Left renal pelvis (tissue), 4 donors: ENCODE results near the gene RNF227. TPM values are rescaled to one million over a fixed set of nuclear protein-coding genes. Genes with fewer than 3 reads are reported as not detected.

Experiments
- DNase-seq, 4 donors: peaks; one replicate each; pipeline ENCODE4 v3.0.0-alpha.2; 2013; ENCODE audit warnings: low read depth in 4 of 4, low spot score in 3 of 4
- polyA plus RNA-seq, 4 donors: library from polyadenylated mRNA; unstranded; fragments of 120-200 nt; gene quantifications; one replicate each; pipeline ENCODE4 v1.2.1, GENCODE V29; 2013; ENCODE audit not compliant: insufficient read length in 4 of 4

Gene RNF227
- polyA plus RNA-seq, 4 donors, result 3.9 to 6.4 (median 4.9) TPM

DNA sequence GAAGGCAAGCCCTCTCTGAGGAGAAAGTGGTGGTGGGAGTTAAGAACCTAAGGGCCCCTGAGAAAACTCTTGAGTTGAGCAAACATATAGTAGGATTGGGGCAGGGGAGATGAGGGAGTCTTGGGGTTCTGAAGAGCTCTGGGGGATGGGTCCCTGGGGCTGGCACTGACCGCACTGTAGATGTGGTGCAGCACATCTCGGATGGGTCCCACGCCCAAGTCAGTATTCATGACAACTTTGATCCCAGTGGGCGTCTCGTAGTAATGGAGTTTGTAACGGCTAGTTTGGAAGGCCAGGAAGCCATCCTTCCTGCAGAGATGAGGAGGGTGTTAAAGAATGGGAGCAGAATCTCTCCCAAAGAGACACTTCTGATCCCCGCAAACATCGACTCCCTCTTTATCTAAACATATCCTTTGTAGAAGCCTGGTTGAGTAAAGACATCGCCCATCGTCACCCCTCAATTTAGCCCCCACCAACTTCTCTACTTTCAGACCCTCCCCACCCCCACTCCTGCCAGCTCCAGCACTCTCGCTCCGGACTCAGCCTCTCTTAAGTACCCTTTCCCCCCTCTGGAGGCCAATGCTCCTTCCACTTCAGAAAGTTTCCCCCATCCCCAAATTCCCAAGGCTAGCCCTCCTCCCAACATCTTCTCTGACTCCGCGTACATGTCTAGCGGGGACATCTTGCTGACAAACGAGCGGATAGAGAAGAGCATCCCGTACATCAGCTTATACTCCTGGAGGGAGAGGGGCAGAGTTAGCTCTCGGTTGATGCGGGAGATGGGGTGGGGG, 14.9 kb upstream of the RNF227 start:
- no peak for DNase-seq

DNA sequence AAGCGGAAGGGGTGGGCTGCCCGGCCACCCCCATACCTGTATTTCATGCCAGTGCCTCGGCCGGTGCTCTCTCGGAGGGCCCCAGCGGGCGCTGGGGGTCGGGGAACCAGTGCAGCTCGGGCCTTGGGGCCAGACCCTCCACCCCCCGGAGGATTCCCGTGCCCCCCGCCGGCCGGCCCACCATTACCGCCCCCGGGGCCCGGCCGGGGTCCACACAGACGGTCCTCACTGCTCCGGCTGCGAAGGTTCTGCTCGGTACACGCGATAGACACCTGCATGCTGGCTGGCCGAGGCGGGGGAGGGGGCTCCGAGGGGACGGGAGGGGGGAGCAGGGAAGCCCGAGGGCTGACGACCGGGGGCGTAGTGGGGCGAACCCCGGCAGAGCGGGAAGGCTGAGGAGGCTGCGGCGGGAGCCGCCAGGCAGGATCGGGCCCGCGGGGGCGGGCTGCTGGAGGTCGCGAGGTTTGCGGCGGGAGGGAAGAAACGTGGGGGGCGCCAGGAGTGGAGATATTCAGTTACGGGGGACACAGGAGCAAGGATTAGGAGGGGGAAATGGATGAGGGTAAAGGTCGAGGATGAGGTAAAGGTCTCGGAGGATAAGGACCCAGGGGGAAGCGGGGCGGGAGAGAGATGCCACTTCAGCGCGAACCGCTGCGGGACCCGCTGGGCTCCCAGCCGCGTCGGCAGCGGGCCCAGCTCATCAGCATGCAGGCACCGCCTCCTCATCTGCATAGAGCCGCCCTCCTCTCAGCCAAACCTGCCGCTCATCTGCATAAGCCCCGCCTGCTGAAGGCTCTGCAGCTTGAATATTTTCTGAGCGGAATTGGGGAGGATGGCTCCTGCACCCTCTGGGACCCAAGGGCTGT, 13.3 kb upstream of the RNF227 start, which contains the start of gene KCNAB3:
KCNAB3 (minus strand) TSS at position 699 of the 866 bp plus-strand sequence; CDS start at position 278, 421 bp downstream.
- DNase-seq, result peak in 1 of 4 donors; percentile 53

GRCh38 chr17:7927596-7927995, 11.5 kb upstream of the RNF227 start:
- no peak for DNase-seq

DNA sequence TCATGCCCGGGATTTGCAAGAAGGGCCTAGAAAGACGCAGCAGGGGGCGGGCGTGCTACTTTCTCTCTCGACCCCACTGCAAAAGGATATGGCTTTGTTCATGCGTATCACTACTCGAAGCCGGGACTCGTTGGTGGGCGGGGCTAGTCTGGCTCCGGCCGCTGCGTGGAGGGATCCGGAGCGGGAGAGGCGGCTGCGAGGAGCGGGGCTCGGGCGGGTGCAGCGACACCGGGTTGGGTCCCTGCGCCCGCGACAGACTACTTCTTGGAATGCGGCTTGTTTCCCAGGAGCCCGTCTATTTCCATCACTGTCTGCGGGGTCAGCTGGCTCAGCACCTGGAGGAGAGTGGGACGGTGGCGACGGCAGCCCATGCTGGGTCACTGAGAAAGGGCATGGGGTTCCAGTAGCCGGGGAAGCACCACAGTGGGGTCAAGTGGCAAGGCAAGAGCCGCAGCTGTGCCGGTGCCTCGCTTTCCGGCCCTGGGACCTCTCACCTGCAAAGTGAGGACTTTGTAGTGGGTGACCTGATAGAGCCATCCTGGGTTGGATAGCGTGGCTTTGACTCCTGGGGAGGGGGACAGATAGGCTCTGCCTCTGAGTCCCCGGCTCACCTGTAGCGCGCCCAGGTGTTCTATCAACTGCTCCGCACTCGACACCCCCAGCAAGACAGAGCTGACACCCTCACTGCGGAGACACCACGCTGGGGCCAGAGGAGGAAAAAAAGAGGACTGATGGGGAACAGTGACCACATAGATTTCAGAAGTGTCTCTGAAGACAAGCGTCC, 6.9 kb upstream of the RNF227 start:
- peak; percentile 73 to 83 (median 78) for DNase-seq

GRCh38 chr17:7922269-7922844, 6.3 kb upstream of the RNF227 start:
- no peak for DNase-seq

- DNase-seq, result no peak
Observed at GRCh38 chr17:7916808-7917207, 719 bp upstream of the RNF227 start.

- no peak for DNase-seq
Observed at GRCh38 chr17:7916385-7916682, 245 bp upstream of the RNF227 start.

DNA sequence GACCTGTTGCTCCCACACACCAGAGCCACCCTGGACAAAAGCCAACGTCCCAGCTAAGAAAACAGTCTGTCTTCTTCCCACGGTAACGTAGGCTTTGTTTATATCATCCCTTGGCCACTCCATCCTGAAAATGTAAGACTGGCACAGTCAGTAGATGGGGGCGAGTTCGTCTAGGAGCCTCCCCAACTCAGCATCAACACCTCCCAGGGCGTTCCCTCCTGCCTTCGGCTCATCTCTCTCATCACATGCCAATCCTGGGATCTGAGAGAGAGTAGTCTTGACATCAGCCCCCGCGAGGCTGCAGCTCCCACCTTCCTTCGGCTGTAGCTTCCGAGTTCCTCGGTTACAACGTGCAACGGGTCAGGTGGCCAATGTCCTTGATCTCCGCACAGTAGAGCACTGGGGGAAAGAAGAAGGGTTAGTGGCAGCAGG, 894 bp downstream of the RNF227 start:
- DNase-seq, result no peak

GRCh38 chr17:7912927-7913524, 3.1 kb downstream of the RNF227 start:
- DNase-seq, result no peak

DNA sequence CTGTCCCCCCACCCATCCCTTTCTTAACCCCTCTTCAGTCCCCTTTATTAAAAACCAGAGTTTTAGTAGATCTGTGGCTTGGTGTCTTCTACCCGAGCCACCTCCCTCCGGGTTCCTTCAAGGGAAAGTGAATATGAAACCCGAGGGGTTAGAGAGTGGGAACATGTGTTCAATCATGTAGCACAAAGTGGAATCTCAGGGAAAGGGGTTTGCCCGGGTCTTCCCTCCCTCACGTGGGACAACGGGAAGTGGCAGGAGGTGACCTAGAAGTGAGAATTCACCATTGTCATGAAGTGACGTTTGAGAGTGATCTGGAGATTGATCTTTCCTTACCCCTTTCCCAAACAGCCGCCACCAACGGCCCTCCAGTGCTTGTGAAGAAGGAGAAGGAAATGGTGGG, 5.0 kb downstream of the RNF227 start:
- no peak for DNase-seq

DNA sequence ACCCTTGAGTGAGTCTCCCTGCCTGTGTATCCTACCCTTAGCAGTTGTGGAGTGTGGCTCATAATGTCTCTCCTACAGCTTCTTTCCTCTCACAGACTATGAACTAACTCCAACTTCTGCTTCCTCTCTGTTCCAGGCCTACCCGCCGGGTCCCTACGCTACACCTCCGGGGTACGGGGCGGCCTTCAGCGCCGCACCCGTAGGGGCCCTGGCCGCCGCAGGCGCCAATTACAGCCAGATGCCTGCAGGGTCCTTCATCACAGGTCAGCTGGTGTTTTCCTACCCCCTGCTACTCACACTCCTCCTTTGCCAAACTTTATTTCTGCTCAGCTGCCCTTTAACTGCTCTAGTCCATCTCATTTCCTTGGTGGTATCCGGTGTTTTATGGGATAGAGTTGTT, 5.4 kb downstream of the RNF227 start:
- no peak for DNase-seq

DNA sequence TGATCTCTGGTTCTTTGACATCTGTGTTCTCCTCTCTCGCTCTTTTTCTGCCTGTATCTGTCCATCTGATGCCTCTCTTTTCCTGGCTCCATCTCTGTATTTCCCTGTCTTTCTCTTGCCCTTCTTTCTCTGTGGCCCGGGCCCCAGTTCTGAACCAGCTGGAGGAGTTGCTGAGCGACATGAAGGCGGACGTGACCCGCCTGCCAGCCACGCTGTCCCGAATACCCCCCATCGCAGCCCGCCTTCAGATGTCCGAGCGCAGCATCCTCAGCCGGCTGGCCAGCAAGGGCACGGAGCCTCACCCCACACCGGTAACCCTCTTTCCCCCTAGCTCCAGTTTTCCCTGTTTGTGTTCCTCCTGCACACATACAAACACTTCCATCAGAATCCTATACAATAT, 5.8 kb downstream of the RNF227 start:
- DNase-seq, result no peak

DNA sequence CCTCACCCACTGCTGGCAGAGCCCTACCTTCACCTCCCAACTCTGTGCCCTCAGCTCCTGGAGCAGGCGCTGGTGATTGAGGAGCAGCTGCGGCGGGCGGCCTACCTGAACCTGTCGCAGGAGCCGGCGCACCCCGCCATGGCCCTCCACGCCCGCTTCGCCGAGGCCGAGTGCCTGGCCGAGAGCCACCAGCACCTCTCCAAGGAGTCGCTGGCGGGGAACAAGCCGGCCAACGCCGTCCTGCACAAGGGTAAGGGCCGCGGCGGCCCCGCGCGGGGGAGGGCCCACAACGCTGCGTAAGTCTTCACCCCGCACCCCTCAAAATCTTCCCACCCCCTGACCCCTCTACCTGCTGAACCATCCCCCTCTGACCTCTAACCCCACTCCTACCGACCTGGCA, 7.0 kb downstream of the RNF227 start:
- DNase-seq, result no peak

GRCh38 chr17:7903154-7904103, 12.7 kb downstream of the RNF227 start:
- DNase-seq, result no peak

DNA sequence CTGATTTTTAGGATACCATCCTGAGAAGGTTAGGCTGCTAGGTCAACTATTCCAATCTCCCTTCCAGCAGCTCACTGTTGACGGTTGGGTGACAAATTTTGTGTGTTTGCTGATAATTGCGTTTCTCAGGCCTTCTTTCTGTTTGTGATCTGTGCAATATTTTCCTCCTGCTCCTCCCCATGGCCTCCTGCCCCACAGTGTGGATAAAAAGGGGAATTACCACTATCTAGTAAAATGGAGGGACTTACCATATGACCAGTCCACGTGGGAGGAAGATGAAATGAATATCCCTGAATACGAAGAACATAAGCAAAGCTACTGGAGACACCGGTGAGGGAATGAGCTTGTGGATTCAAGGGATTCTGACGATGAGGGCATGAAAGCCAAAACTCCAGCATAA, 18.3 kb downstream of the RNF227 start:
- DNase-seq, result no peak

GRCh38 chr17:7897090-7897489, 19.0 kb downstream of the RNF227 start:
- DNase-seq, result no peak

DNA sequence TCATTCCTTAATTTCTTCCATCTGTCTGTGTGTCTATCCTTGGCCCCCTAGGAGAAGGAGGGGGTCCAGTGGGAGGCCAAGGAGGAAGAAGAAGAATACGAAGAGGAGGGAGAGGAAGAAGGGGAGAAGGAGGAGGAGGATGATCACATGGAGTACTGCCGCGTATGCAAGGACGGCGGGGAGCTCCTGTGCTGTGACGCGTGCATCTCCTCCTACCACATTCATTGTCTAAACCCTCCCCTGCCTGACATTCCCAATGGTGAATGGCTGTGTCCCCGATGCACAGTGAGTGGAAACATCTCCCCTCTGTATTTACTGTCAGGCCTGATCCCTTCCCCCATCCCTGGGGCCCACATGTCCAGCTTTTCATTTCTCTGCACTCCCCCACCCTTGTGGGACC, 21.2 kb downstream of the RNF227 start:
- no peak for DNase-seq

DNA sequence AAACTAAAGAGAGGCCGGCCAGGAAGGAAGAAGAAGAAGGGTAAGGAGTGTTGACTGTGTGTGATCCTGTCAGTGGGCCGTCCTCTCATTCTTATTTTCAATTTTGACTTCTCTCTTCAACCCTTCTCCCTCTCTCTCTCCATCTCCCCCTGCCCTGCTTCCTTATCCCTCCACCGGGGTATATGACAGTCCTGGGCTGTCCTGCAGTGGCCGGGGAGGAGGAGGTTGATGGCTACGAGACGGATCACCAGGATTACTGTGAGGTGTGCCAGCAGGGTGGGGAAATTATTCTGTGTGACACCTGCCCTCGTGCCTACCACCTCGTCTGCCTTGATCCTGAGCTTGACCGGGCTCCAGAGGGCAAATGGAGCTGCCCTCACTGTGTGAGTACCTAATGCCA, 21.9 kb downstream of the RNF227 start:
- DNase-seq, result no peak

- no peak for DNase-seq
Observed at GRCh38 chr17:7893187-7893880, 22.8 kb downstream of the RNF227 start.
